A549 (cell line): ENCODE results near the gene CXADR. TPM values are rescaled to one million over a fixed set of nuclear protein-coding genes. Genes with fewer than 3 reads are reported as not detected.

ENCODE experiments used
- ATAC-seq, 2 experiments: fragments of 200-7000 bp in 1 of 2; fragments of >200 bp in 1 of 2; cut with Nextera tagmentation in 1 of 2; cut with Tn5 transposase in 1 of 2; 3 replicates each; pipeline versions ENCODE4 v1.8.0 to v1.9.1; 2018 to 2020; ENCODE audit warnings: mild to moderate bottlenecking in 1 of 2, moderate library complexity in 1 of 2
- CTCF ChIA-PET: fragments of 300-600 bp; sonication (Branson Sonifier 250); formaldehyde crosslinking; extraction: SDS; loops from one replicate; lab custom pipeline; 2021; ENCODE audit warnings: antibody characterized with exemption, inconsistent platforms; lab: Yijun Ruan, JAX
- POLR2A ChIA-PET: fragments of 350-600 bp; formaldehyde crosslinking; extraction: SDS; loops from one replicate; lab custom pipeline; 2021; ENCODE audit warnings: antibody characterized with exemption, inconsistent platforms; lab: Yijun Ruan, JAX
- DNase-seq, 2 experiments: peaks; one replicate each; pipeline versions ENCODE4 v3.0.0 to v3.0.0-alpha.2; 2011 to 2016; ENCODE audit warnings: low read depth in 1 of 2, low spot score in 1 of 2
- FAIRE-seq: peaks from 2 replicates; lab custom pipeline; 2011; peaks lifted over from hg19 to GRCh38; lab: Jason Lieb, UNC
- H3K27ac ChIP-seq, 2 experiments: fragments of >200 bp; sonication (Bioruptor Twin); formaldehyde crosslinking; 3 replicates each; pipeline ENCODE4 v1.5.1; 2016 to 2017
- H3K4me1 ChIP-seq: fragments of >200 bp; sonication (Bioruptor Twin); formaldehyde crosslinking; 3 replicates; pipeline ENCODE4 v1.6.1; 2016
- H3K4me2 ChIP-seq: fragments of >200 bp; sonication (Bioruptor Twin); formaldehyde crosslinking; 3 replicates; pipeline ENCODE4 v1.6.1; 2016
- H3K4me3 ChIP-seq: fragments of >200 bp; sonication (Bioruptor Twin); formaldehyde crosslinking; 3 replicates; pipeline ENCODE4 v1.5.1; 2016
- H3K9me3 ChIP-seq: fragments of >200 bp; sonication (Bioruptor Twin); formaldehyde crosslinking; 3 replicates; pipeline ENCODE4 v1.6.1; 2016
- ATOH8 ChIP-seq: fragments of 250-450 bp; sonication (Bioruptor Pico); IDR thresholded peaks from 2 replicates; pipeline ENCODE4 v1.5.0; 2020; ENCODE audit warnings: low read depth, mild to moderate bottlenecking, moderate library complexity
- CBX2 ChIP-seq: fragments of 200-600 bp; sonication (generic); IDR thresholded peaks from 2 replicates; pipeline ENCODE4 v1.6.1; 2016; ENCODE audit warnings: low read depth, mild to moderate bottlenecking, borderline replicate concordance
- CHD2 ChIP-seq: fragments of 150-350 bp; IDR thresholded peaks from 2 replicates; pipeline ENCODE4 v1.6.1; 2014; ENCODE audit warnings: low read length; ENCODE audit not compliant: partially characterized antibody
- CHD4 ChIP-seq: fragments of 200-600 bp; sonication (generic); IDR thresholded peaks from 2 replicates; pipeline ENCODE4 v1.6.1; 2016; ENCODE audit warnings: antibody characterized with exemption, mild to moderate bottlenecking, borderline replicate concordance
- E2F6 ChIP-seq: IDR thresholded peaks from 2 replicates; pipeline ENCODE4 v1.6.1; 2012; ENCODE audit warnings: low read depth, borderline replicate concordance
- EHF ChIP-seq: fragments of 250-450 bp; sonication (Bioruptor Pico); IDR thresholded peaks from 2 replicates; pipeline ENCODE4 v1.5.0; 2020; ENCODE audit warnings: mild to moderate bottlenecking
- ESRRA ChIP-seq: fragments of 150-350 bp; IDR thresholded peaks from 2 replicates; pipeline ENCODE4 v1.6.1; 2014; ENCODE audit warnings: mild to moderate bottlenecking, low read length, borderline replicate concordance
- FOSB ChIP-seq: fragments of 250-450 bp; sonication (Bioruptor Pico); IDR thresholded peaks from 2 replicates; pipeline ENCODE4 v1.5.0; 2020; ENCODE audit warnings: mild to moderate bottlenecking, moderate library complexity
- HES2 ChIP-seq: fragments of >200 bp; sonication (Bioruptor Twin); formaldehyde crosslinking; IDR thresholded peaks from 2 replicates; pipeline ENCODE4 v1.6.1; 2016
- HEYL ChIP-seq: fragments of 250-450 bp; sonication (Bioruptor Pico); IDR thresholded peaks from 2 replicates; pipeline ENCODE4 v1.8.0; 2021; ENCODE audit warnings: mild to moderate bottlenecking, moderate library complexity
- HMGXB4 ChIP-seq: fragments of 250-450 bp; sonication (Bioruptor Pico); IDR thresholded peaks from 2 replicates; pipeline ENCODE4 v1.5.0; 2021; ENCODE audit warnings: mild to moderate bottlenecking, moderate library complexity, borderline replicate concordance
- HOXA7 ChIP-seq: fragments of 250-450 bp; sonication (Bioruptor Pico); IDR thresholded peaks from 2 replicates; pipeline ENCODE4 v1.5.0; 2020; ENCODE audit warnings: mild to moderate bottlenecking, moderate library complexity
- HOXB13 ChIP-seq: fragments of 250-450 bp; sonication (Bioruptor Pico); IDR thresholded peaks from 2 replicates; pipeline ENCODE4 v1.5.0; 2020; ENCODE audit warnings: low read depth, mild to moderate bottlenecking, moderate library complexity
- KDM5A ChIP-seq: fragments of 200-600 bp; sonication (generic); IDR thresholded peaks from 2 replicates; pipeline ENCODE4 v1.6.1; 2016; ENCODE audit warnings: antibody characterized with exemption, mild to moderate bottlenecking
- MAFK ChIP-seq: fragments of 450-650 bp; IDR thresholded peaks from 2 replicates; pipeline ENCODE4 v1.6.1; 2014; ENCODE audit not compliant: partially characterized antibody
- MAZ ChIP-seq: fragments of 150-350 bp; IDR thresholded peaks from 2 replicates; pipeline ENCODE4 v1.6.1; 2014; ENCODE audit warnings: antibody characterized with exemption, low read depth, low read length, borderline replicate concordance
- MYC ChIP-seq: IDR thresholded peaks from 2 replicates; pipeline ENCODE4 v1.6.1; 2012; ENCODE audit warnings: mild to moderate bottlenecking, inconsistent platforms, low read length, improper control_type of control experiment, borderline replicate concordance
- NFE2L2 ChIP-seq: fragments of 150-350 bp; conservative IDR thresholded peaks from 2 replicates; pipeline ENCODE4 v1.6.1; 2014; ENCODE audit warnings: low read length
- NPAS2 ChIP-seq: fragments of 250-450 bp; sonication (Bioruptor Pico); IDR thresholded peaks from 2 replicates; pipeline ENCODE4 v1.8.0; 2022; ENCODE audit warnings: mild to moderate bottlenecking, moderate library complexity, borderline replicate concordance
- POLR2A ChIP-seq: IDR thresholded peaks from 2 replicates; pipeline ENCODE4 v1.6.1; 2012; ENCODE audit warnings: mild to moderate bottlenecking, low read length
- POLR2AphosphoS2 ChIP-seq: conservative IDR thresholded peaks from 2 replicates; pipeline ENCODE4 v1.6.1; 2012; ENCODE audit warnings: low read length, improper control_type of control experiment, inconsistent platforms
- RARB ChIP-seq: fragments of 250-450 bp; sonication (Bioruptor Pico); IDR thresholded peaks from 2 replicates; pipeline ENCODE4 v1.8.0; 2021; ENCODE audit warnings: mild to moderate bottlenecking, moderate library complexity
- RFX5 ChIP-seq: fragments of 450-650 bp; IDR thresholded peaks from 2 replicates; pipeline ENCODE4 v1.7.1; 2014; ENCODE audit warnings: antibody characterized with exemption, mild to moderate bottlenecking, moderate library complexity
- SMC3 ChIP-seq: fragments of >200 bp; sonication (Bioruptor Twin); formaldehyde crosslinking; IDR thresholded peaks from 3 replicates; pipeline ENCODE4 v1.6.1; 2018; ENCODE audit warnings: inconsistent platforms
- SREBF2 ChIP-seq: fragments of 450-650 bp; IDR thresholded peaks from 2 replicates; pipeline ENCODE4 v1.6.1; 2014; ENCODE audit warnings: mild to moderate bottlenecking, moderate library complexity
- TFCP2L1 ChIP-seq: fragments of 250-450 bp; sonication (Bioruptor Pico); IDR thresholded peaks from 2 replicates; pipeline ENCODE4 v1.5.0; 2021; ENCODE audit warnings: mild to moderate bottlenecking
- TP53 ChIP-seq: fragments of 250-450 bp; sonication (Bioruptor Pico); IDR thresholded peaks from 2 replicates; pipeline ENCODE4 v1.5.0; 2021; ENCODE audit warnings: mild to moderate bottlenecking, moderate library complexity
- ZC3H11A ChIP-seq: fragments of 450-650 bp; IDR thresholded peaks from 2 replicates; pipeline ENCODE4 v1.6.1; 2014; ENCODE audit warnings: antibody characterized with exemption, mild to moderate bottlenecking
- ZFP36 ChIP-seq: fragments of 450-650 bp; IDR thresholded peaks from 2 replicates; pipeline ENCODE4 v1.6.1; 2014; ENCODE audit warnings: borderline replicate concordance; ENCODE audit not compliant: partially characterized antibody
- ZSCAN20 ChIP-seq: fragments of 250-450 bp; sonication (Bioruptor Pico); IDR thresholded peaks from 2 replicates; pipeline ENCODE4 v1.8.0; 2022; ENCODE audit warnings: mild to moderate bottlenecking, moderate library complexity
- WGBS: methylation state at CpG from one replicate; pipeline ENCODE4 v1.1.6; 2017; ENCODE audit errors: missing lambda C conversion rate; 5-methylcytosine and 5-hydroxymethylcytosine counted together
- polyA plus RNA-seq, 4 experiments: library from polyadenylated mRNA; depleted of rRNA in 3 of 4; stranded (reverse); fragments of >200 nt; fragmentation: RNase III in 1 of 4; extraction: RNeasy Plus Mini Kit Qiagen cat#74134 plus additional on column Dnase treatment in 1 of 4; gene quantifications; 2 replicates in 3 of 4; 3 replicates in 1 of 4; pipeline ENCODE4 v1.2.3, GENCODE V29; 2011 to 2017
- TF ChIP-seq, protein P1 (sequence below): IDR thresholded peaks from 2 replicates; pipeline ENCODE4 v1.6.1; 2012
- TF ChIP-seq, protein P2 (sequence below): fragments of 150-350 bp; IDR thresholded peaks from 2 replicates; pipeline ENCODE4 v1.6.1; 2014; ENCODE audit warnings: low read depth, mild to moderate bottlenecking, low read length

CXADR gene
- polyA plus RNA-seq, 2 of the 4 experiments (the other 2 are of a cell fraction), result 7.7 to 21.7 TPM

DNA sequence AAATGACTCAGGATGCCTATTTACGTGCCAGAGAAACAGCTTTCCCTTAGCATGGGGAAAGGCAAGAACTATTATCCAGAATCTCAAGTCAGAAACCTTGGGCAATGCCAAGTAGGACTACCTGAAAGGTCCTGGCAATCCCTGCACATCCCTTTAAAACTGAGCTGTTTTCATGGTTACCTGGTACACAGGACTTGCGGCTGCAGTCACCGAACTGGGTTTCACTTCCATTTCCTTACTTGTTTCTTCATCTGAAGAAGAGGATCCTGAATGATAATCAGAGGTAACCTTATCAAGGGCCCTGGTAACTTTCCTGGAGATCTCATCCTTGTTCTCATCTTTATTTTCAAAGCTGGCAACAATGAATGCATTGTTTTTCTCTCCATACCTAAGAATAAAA is 85.6 kb downstream of the CXADR start:
- TF ChIP-seq TFCP2L1 (CRISPR knock-in tag) (no peak), ZC3H11A (no peak), HEYL (no peak), TP53 (CRISPR knock-in tag) (no peak), RFX5 (no peak), SMC3 (no peak), HOXA7 (CRISPR knock-in tag) (no peak), ZFP36 (no peak), CHD4 (no peak), ESRRA (no peak), CBX2 (no peak), HMGXB4 (CRISPR knock-in tag) (no peak), HOXB13 (CRISPR knock-in tag) (no peak), NPAS2 (CRISPR knock-in tag) (no peak), SREBF2 (no peak), MAZ (no peak), CHD2 (no peak), MYC (no peak), RARB (no peak)
- TF ChIP-seq, protein P1, sequence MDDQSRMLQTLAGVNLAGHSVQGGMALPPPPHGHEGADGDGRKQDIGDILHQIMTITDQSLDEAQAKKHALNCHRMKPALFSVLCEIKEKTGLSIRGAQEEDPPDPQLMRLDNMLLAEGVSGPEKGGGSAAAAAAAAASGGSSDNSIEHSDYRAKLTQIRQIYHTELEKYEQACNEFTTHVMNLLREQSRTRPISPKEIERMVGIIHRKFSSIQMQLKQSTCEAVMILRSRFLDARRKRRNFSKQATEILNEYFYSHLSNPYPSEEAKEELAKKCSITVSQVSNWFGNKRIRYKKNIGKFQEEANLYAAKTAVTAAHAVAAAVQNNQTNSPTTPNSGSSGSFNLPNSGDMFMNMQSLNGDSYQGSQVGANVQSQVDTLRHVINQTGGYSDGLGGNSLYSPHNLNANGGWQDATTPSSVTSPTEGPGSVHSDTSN, result no peak
- TF ChIP-seq, all 56 proteins: peak for 0
- WGBS, result 94% methylated on average over 3 of the region's 3 CpGs
- no peak overlapping the region for H3K4me3 ChIP-seq
- DNase-seq (no peak), FAIRE-seq (no peak), ATAC-seq (no peak)
- H3K27ac ChIP-seq, result no peak overlapping the region
- POLR2A ChIA-PET, result no interaction called here
- no peaks in the 10 kb centered on the region for H3K4me1 ChIP-seq
- H3K9me3 ChIP-seq, result no peaks in the 10 kb centered on the region
- CTCF ChIA-PET, result interaction anchor here (1.1 kb wide), 2 partner anchors 12 kb away, joined by 3 read pairs; no protein-coding TSS in a partner anchor
- H3K4me2 ChIP-seq, result no peak overlapping the region

GRCh38 chr21:17602874-17603273 is 90.0 kb downstream of the CXADR start:
- Histone ChIP-seq H3K4me3 (no peak overlapping the region), H3K27ac (no peak overlapping the region), H3K9me3 (no peaks in the 10 kb centered on the region)
- DNase-seq (no peak), FAIRE-seq (no peak)
- TF ChIP-seq HOXB13 (CRISPR knock-in tag), result no peak
- TF ChIP-seq, protein P2, sequence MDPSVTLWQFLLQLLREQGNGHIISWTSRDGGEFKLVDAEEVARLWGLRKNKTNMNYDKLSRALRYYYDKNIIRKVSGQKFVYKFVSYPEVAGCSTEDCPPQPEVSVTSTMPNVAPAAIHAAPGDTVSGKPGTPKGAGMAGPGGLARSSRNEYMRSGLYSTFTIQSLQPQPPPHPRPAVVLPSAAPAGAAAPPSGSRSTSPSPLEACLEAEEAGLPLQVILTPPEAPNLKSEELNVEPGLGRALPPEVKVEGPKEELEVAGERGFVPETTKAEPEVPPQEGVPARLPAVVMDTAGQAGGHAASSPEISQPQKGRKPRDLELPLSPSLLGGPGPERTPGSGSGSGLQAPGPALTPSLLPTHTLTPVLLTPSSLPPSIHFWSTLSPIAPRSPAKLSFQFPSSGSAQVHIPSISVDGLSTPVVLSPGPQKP, result no peak
- TF ChIP-seq EHF (CRISPR knock-in tag), result no peak
- TF ChIP-seq HEYL, result no peak
- TF ChIP-seq POLR2AphosphoS2, result no peak
- TF ChIP-seq ZFP36, result no peak
- TF ChIP-seq KDM5A, result no peak
- no peak for TF ChIP-seq HES2
- TF ChIP-seq ZSCAN20 (CRISPR knock-in tag), result no peak
- TF ChIP-seq NFE2L2, result no peak
- no peak for TF ChIP-seq SREBF2
- no peak for TF ChIP-seq E2F6
- no peak for TF ChIP-seq TP53 (CRISPR knock-in tag)
- TF ChIP-seq ATOH8 (CRISPR knock-in tag), result no peak
- TF ChIP-seq POLR2A, result no peak
- no peak for TF ChIP-seq MAFK
- no peak for TF ChIP-seq TFCP2L1 (CRISPR knock-in tag)
- no peak for TF ChIP-seq FOSB (CRISPR knock-in tag)
- TF ChIP-seq NPAS2 (CRISPR knock-in tag), result no peak
- TF ChIP-seq, all 56 proteins: peak for 0
- no peak overlapping the region for H3K4me2 ChIP-seq
- ChIA-PET CTCF (interaction anchor here (0.6 kb wide), 1 partner anchor 196 kb away, joined by 4 read pairs; no protein-coding TSS in a partner anchor), POLR2A (interaction anchor here (0.7 kb wide), 1 partner anchor 8 kb away, joined by 3 read pairs; no protein-coding TSS in a partner anchor)
- H3K4me1 ChIP-seq, result peaks cover 6% of the 10 kb centered on the region; the same call in 1 of the 3 replicates
- 95% methylated on average over 3 of the region's 3 CpGs for WGBS
- no peak for ATAC-seq
